HG02870 (cell line): ENCODE data around the gene PIK3CB.
"Not testable (repeated sequence)": the region's sequence is repeated elsewhere in the genome, so short reads cannot be mapped to it uniquely, and the experiment has no call there.

ENCODE experiments used
- ATAC-seq: cut with Tn5 transposase; IDR thresholded peaks from one replicate; pipeline ENCODE4 v1.9.1; 2021; ENCODE audit warnings: mild to moderate bottlenecking, moderate library complexity; ENCODE audit not compliant: unreplicated experiment

The PIK3CB gene

DNA sequence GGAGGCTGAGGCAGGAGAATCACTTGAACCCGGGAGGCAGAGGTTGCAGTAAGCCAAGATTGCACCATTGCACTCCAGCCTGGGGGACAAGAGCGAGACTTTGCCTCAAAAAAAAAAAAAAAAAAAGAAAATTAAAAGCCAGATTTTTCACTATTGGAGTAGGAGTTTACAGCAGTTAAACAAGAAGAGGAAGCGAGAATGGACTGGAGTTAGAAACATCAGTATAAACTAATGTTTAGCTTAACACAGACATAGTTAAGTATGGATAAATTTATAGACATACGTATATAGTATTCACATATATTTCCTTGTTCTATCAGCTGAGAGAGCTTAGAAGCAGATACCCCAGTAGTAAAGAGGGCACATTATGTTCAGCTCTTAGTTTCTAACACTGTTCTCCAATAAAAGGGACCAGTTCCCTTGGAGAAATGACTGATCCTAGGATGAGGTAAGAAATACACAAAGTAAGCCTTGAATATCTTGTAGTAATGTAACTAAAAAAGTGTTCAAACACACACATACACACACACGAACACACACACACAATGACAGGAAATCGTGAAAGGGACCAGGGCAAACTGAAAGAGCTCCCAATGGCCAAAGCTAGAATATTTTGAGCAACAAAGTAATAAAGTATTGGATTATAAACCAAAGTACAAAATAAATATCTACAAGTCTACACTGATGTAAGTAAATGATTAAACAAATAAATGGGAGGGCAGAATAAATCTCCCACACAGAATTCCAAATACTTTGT is 25.1 kb downstream of the PIK3CB start:
- ATAC-seq = no peak

DNA sequence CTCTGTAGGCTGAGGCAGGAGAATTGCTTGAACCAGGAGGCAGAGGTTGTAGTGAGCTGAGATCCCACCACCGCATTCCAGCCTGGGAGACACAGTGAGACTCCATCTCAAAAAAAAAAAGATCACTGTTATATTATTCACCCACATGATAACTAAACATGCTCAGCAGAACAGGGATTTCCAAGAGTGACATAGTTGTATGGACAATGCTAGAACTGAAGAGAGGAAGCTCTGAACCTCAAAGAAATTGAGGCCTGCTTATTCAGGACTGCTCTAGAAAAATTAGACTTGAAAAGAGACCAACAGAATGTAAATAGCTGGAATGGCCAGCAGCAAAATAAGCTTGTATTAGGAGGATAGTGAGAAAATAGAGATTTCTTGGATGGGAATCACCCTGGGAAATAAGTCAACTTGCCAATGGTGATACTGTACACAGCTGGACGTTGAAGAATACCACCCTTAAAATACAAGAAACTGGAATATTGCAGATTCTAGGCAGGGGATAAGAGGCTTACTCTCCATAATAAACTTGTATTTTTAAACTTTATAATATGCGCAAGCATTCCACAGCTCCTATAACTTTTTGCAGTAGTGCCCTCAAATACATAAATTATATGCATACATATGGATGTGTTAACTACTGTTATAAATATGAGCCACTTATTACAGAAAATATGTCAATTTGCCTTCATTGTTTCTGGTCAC is 28.2 kb downstream of the PIK3CB start:
- ATAC-seq = no peak

DNA sequence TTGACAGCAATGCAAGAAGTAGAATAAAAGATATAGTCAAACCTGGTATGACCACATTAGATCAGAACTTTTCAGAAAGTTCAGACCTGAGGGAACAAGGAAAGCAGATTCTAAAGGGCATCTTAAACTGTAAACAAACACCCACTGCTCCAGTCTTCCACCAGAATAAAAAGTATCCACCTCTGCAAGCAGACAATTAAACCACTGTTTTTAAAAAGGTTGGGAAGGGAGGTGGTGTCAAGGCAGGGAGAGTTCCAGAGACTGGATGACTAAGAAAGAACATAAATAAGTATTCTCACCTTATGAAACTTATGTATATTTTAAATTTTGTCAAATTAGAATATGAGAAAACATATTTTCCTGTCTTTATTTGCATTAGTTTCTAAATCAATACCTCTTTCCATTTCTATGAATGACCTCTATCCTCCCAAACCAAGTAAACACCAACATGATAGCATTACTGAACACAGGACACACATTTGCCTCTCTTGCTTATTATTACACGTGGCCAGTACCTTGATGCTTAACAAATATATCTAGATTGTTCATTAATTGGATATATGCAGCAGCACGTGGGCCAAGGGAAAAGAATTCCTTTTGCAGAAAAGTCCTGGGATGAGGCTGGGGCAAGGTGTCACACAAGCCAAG is 31.6 kb downstream of the PIK3CB start:
- no peak for ATAC-seq

DNA sequence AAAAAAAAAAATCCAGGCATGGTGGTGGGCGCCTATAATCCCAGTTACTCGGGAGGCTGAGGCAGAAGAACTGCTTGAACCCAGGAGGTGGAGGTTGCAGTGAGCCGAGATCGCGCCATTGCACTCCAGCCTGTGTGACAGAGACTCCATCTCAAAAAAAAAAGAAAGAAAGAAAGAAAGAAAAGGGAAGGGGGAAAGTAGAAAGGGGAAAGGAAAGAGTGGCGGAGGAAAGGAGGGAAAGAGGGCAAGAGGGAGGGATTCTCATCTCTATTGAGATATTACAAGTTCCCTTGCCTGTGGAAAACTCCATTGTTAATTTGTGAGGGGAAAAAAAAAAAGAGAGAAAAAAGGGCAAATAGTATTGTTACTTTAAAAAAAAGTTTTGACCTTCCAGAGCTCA is 32.5 kb downstream of the PIK3CB start:
- ATAC-seq = not testable (repeated sequence)

DNA sequence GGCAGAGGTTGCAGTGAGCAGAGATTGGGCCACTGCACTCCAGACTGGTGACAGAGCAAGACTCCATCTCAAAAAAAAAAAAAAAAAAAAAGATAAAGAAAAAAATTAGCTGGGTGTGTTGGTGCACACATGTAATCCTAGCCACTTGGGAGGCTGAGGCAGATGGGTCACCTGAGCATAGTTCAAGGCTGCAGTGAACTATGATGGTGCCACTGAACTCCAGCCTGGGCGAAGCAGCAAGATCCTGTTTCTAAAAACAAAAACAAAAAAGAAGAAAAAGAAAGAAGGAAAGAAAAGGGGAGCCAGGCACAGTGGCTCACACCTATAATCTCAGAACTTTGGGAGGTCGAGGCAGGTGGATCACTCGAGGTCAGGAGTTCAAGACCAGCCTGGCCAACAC is 32.9 kb downstream of the PIK3CB start:
- ATAC-seq = no peak

DNA sequence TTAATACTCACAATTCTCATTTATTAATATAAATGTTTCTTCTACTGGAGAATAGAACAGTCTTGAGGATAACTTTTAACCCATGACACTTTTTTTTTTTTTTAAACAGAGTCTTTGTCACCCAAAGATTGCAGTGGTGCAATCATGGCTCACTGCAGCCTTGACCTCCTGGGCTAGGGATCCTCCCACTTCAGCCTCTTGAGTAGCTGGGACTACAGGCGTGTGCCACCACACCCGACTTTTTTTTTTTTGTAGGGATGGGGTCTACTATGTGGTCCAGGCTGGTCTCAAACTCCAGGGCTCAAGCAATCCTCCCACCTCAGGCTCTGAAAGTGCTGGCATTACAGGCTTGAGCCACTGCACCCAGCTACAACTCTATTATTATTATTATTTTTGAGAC is 34.5 kb downstream of the PIK3CB start:
- ATAC-seq = no peak

DNA sequence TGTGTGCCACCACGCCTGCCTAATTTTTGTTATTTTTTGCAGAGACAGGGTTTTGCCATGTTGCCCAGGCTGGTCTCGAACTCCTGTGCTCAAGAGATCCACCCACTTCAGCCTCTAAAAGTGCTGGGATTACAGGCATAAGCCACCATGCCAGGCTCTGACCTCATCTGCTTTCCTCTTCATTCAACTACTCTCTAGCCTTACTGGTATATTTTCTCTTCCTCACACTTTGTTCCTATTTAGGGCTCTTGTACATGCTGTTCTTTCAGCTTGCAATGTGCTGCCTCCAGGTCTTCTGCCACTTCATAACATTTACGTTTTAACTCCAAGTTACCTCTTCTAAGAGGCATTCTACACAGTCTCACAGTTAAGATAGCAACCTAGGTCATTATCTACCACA is 34.9 kb downstream of the PIK3CB start:
- ATAC-seq = no peak

DNA sequence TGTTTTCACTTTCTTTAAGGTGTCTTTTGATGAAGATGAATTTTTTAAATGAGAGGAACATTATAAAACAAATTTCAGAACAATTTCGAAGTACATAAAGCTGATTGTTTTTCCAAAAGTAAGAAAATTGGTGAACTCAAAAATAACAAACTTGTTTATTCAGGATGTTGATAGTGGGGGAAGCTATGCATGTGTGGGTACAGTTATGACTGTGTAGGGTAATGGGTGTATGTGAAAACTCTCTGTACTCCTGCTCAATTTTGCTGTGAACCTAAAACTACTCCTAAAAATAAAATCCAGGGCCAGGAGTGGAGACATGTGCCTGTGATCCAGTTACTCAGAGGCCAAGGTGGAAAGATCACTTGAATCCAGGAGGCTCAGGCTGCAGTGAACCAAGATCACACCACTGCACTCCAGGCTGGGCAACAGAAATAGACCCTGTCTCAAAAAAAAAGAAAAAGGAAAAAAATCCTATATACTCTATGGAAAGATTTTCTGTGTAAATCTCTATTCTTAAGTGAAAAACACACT is 37.2 kb downstream of the PIK3CB start:
- peak; percentile 61 for ATAC-seq

DNA sequence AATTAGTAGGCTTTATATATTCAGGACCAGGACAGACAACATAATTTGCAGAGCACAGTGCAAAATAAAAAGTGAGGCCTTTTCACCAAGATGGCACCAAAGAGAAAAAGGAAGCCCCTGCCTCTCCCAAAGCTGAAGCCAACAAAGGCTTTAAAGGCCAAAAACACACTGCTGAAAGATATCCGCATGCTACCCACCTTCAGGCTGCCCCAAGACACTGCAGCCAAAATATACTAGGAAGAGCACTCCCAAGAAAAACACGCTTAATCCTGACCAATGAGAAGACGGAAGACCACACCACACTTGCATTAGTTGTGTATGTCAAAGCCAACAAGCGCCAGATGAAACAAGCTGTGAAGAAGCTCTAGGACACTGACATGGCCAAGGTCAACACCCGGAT is 38.0 kb downstream of the PIK3CB start:
- no peak for ATAC-seq

DNA sequence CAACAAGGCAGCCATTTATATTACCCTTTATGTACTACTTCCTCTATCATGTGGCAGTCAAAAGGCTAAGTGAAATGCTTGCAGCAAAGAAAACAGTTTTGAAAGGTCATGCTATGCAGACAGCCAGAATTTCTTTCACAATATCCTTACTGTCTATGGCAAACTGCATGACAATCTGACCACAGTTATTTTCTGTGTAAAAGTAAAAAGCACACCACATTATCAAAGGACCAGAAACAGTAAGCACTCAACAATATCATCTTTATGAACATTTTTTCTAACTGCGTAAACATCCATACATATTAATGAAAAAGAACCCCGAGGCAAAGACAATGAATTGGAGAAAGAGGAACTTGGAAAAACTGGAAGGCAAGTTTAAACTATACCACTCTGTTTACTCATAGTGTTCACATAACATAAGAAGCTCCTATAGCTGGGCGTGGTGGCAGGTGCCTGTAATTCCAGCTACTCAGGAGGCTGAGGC is 47.9 kb downstream of the PIK3CB start:
- peak; percentile 42 for ATAC-seq

DNA sequence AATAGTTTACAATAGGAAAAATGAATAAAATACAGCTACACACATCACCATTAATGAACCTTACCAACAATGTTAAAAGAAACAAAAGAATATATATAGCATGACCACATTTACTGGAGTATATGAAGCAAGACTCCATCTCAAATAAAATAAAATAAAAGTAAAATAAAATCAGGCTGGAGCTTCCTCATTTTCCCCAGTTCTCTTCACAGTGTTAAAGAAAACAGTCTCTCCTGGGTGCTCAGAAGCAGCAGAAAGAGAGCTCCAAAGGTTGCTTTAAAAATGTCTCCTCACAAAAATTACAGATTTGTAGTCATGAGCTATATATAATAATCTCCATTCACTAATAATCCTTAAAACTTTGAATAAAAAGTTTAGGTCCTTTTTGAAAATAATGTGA is 48.8 kb downstream of the PIK3CB start:
- no peak for ATAC-seq

DNA sequence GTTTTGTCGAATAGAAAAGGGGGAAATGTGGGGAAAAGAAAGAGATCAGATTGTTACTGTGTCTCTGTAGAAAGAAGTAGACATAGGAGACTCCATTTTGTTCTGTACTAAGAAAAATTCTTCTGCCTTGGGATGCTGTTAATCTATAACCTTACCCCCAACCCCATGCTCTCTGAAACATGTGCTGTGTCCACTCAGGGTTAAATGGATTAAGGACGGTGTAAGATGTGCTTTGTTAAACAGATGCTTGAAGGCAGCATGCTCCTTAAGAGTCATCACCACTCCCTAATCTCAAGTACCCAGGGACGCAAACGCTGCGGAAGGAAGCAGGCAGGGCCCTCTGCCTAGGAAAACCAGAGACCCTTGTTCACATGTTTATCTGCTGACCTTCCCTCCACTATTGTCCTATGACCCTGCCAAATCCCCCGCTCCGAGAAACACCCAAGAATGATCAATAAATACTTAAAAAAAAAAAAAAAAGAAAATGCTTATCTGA is 49.3 kb downstream of the PIK3CB start:
- ATAC-seq = not testable (repeated sequence)

DNA sequence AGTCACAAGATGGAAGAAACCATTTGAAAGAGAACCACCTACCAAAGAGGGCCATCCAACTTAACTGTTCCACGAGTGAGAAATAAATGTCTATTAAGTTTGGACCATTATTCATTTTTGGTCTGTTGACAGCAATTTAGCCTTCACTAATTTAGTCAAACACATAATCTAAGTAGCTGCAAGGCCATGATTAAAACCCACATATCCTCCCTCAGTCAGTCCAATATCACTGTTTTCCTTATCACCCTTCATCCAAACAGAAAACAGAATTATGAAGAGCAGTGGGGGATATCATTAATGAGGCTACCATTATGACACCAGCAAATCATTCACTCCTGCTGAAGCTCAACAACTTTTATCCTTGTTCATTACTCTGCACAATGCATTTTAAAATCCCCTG is 52.0 kb downstream of the PIK3CB start:
- ATAC-seq = no peak

DNA sequence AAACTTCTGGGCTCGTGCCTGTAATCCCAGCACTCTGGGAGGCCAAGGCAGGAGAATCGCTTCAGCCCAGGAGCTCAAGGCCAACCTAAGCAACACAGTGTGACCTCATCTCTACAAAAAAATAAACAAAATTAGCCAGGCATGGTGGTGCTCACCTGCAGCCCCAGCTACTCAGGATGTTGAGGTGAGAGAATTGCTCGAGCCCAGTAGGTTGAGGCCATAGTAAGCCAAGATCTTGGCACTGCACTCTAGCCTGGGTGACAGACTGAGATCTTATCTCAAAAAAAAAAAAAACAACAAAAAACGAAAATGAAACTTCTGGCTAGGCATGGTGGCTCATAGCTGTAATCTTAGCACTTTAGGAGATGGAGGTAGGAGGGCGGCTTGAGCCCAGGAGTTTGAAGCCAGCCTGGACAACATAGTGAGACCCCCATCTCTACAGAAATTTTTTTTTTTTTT is 53.7 kb downstream of the PIK3CB start:
- no peak for ATAC-seq

DNA sequence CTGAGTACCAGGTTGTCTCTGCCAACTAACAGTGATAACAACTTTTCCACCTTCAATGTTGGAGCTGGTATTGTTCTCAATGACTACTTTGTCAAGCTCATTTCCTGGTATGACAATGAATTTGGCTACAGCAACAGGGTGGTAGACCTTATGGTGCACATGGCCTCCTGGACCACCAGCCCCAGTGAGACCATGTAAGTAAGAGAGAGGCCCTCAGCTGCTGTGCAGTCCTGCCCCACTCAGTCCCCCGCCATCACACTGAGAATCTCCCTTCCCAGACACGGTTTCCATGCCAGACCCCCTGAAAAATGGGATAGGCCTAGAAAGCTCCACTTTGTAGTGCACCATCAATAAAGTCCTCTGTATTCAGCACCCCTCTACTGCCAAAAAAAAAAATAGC is 56.1 kb downstream of the PIK3CB start:
- ATAC-seq = no peak

DNA sequence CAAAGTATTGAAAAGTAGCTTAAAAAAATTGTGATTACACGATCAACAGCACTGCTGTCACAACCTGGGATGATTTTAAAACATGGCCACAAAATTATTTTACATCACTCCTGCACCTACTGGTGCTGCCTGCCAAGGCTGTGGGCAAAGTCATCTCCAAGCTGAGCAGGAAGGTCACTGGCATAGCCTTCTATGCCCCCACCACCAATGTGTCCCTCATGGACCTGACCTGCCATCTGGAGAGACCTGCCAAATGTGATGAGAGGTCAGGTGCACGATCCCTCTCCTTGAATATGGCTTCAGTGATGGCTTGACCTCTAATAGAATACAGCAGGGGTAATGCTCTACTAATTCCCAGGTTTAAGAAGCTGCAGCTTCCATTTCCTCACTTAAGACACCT is 57.8 kb downstream of the PIK3CB start:
- no peak for ATAC-seq

DNA sequence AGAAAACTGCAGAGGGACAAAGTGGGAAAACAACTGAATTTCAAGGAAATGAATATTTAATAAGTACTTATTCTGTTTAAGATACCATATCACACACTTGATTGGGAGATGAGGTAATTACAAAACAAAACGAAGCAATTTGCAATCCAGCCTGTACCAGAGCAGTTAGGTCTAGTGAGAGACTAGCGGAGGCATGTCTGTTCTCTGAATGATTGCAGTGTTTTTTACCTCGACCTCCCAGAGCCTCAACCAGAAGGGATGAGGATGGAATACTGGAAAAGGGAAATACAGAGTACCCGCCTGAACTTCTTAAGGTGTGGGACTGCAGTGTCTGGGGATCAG is 59.5 kb downstream of the PIK3CB start:
- ATAC-seq = no peak

DNA sequence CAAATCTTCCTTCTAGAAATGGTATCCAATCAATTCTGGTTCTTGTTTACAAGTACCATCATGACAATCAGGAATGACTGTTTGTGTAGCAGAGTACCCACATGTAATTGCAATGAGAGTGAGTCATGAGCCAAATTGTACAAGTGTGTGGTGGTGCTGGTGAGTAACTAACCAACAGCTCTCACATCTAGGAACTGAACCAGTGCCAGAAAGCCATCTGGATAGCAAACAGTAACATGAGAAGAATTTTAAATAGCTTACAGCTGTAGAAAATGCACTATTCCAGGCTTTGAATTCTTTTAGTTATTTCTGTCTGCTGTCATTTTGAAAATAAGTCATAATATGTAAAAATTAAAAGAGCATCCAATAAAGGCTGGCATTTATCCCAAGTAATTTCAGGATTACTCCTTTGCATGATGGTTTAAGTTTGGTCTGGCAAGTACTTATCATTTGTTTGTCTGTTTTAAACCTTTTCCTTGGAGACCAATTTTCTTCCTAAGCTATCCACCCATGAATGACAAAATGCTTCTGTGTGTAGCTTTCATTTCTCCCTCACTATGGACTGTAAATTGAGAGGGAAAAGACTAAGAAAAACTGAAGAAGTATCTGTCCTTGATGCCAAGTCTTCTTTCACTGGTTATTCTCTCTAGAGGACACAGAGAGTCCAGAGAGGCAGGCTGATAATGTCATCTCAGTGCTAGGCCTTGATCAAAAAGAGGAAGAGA is 60.0 kb downstream of the PIK3CB start:
- ATAC-seq = no peak

DNA sequence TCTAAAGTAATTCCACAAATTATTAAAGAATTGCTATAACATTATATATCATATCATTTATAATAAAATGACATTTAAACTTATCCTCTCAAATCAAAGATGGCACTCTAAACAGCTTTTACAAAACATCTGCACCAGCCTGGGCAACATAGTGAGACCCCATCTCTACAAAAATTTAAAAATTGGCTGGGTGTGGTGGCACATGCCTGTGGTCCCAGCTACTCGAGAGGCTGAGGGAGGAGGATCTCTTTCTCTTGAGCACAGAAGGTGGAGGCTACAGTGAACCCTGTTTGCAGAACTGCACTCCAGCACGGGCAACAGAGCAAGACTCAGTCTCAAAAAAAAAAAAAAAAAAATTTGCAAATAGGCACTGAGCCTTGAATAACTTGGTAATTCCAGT is 63.1 kb downstream of the PIK3CB start:
- no peak for ATAC-seq

DNA sequence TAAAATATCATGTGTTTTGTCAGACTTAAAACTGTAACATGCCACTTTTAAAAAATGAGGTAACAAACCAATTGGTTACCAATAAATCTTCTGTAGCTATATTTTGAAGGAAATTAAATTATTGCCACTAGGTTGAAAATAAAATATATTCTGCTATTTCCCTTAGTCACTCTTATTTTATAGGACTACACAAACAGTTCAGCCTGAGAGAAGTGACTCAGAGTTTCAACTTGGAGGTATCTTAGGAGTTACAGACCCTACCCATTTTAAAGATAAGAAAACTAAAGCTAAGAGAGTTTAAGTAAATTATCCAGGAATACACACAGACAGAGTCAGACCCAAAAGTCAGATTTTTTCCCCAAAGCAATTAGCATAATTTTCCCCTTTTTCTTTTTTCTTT is 65.1 kb downstream of the PIK3CB start:
- no peak for ATAC-seq

DNA sequence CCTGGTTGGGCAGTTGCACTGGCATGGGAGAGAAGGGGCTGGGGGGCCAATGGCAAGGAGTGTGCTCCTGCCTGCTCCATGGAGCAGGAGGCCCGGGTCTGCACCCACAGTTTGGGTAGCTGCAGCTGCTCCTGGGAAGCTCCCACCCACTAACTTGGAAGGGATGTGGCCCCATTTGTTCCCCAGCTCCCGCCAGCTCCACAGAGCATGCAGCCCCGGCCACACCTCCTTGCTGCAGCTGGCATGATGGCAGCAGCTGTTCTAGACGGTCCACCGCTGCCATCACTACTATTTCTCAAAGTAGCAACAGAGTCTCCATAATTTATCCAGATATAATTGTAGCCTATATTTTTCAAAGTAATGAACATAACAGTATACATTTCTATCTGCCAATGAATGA is 65.8 kb downstream of the PIK3CB start:
- ATAC-seq = no peak
